Loucy (cell line): Measurements from ENCODE around the gene PSMG4.

Experiments used
- H2AFZ ChIP-seq: fragments of 200-600 bp; sonication (generic); 2 replicates; pipeline ENCODE4 v1.6.0; 2016; ENCODE audit warnings: antibody characterized with exemption, mild to moderate bottlenecking, low read length, moderate library complexity
- H3F3A ChIP-seq: fragments of 200-600 bp; 2 replicates; pipeline ENCODE4 v1.6.0; 2016; ENCODE audit warnings: antibody characterized with exemption, low read depth, mild to moderate bottlenecking
- H3K27me3 ChIP-seq: fragments of 200-600 bp; sonication (generic); 2 replicates; pipeline ENCODE4 v1.6.1; 2014; ENCODE audit warnings: low read length, mild to moderate bottlenecking; ENCODE audit not compliant: insufficient read depth, poor library complexity, severe bottlenecking
- H3K36me3 ChIP-seq: fragments of 200-600 bp; sonication (generic); 2 replicates; pipeline ENCODE4 v1.6.1; 2016; ENCODE audit warnings: low read length; ENCODE audit not compliant: insufficient read depth
- H3K4me1 ChIP-seq: fragments of 200-600 bp; sonication (generic); 2 replicates; pipeline ENCODE4 v1.5.1; 2014; ENCODE audit warnings: low read length, mild to moderate bottlenecking; ENCODE audit not compliant: insufficient read depth, poor library complexity, severe bottlenecking
- H3K4me2 ChIP-seq: fragments of 200-600 bp; sonication (generic); 2 replicates; pipeline ENCODE4 v1.6.0; 2014; ENCODE audit warnings: antibody characterized with exemption, low read length, low read depth, mild to moderate bottlenecking; ENCODE audit not compliant: poor library complexity, severe bottlenecking
- H3K4me3 ChIP-seq: fragments of 200-600 bp; sonication (generic); 2 replicates; pipeline ENCODE4 v1.5.1; 2014; ENCODE audit warnings: low read length, mild to moderate bottlenecking, mixed read lengths; ENCODE audit not compliant: poor library complexity, severe bottlenecking
- H3K79me2 ChIP-seq: fragments of 200-600 bp; sonication (generic); 2 replicates; pipeline ENCODE4 v1.6.1; 2014; ENCODE audit warnings: low read length; ENCODE audit not compliant: insufficient read depth
- H3K9ac ChIP-seq: fragments of 200-600 bp; sonication (generic); 2 replicates; pipeline ENCODE4 v1.6.0; 2014; ENCODE audit warnings: mild to moderate bottlenecking, low read depth, low read length, moderate library complexity; ENCODE audit not compliant: poor library complexity, severe bottlenecking
- H3K9me2 ChIP-seq: fragments of 200-600 bp; sonication (generic); replicated peaks from 2 replicates; pipeline ENCODE4 v1.6.1; 2016; ENCODE audit warnings: low read depth, low read length, mixed read lengths
- H3K9me3 ChIP-seq: fragments of 200-600 bp; sonication (generic); 2 replicates; pipeline ENCODE4 v1.6.1; 2014; ENCODE audit warnings: mild to moderate bottlenecking, antibody characterized with exemption, low read length, low read depth; ENCODE audit not compliant: insufficient read depth
- H4K20me1 ChIP-seq: fragments of 200-600 bp; sonication (generic); 2 replicates; pipeline ENCODE4 v1.6.0; 2014; ENCODE audit warnings: antibody characterized with exemption, low read length, mild to moderate bottlenecking; ENCODE audit not compliant: insufficient read depth, poor library complexity, severe bottlenecking
- CTCF ChIP-seq: fragments of 200-600 bp; sonication (generic); conservative IDR thresholded peaks from 2 replicates; pipeline ENCODE4 v1.5.1; 2014; ENCODE audit warnings: mild to moderate bottlenecking, antibody characterized with exemption, low read length
- EZH2phosphoT487 ChIP-seq: fragments of 200-600 bp; IDR thresholded peaks from 2 replicates; pipeline ENCODE4 v1.6.1; 2018; ENCODE audit warnings: antibody characterized with exemption, mild to moderate bottlenecking, moderate library complexity, borderline replicate concordance

Gene PSMG4

DNA sequence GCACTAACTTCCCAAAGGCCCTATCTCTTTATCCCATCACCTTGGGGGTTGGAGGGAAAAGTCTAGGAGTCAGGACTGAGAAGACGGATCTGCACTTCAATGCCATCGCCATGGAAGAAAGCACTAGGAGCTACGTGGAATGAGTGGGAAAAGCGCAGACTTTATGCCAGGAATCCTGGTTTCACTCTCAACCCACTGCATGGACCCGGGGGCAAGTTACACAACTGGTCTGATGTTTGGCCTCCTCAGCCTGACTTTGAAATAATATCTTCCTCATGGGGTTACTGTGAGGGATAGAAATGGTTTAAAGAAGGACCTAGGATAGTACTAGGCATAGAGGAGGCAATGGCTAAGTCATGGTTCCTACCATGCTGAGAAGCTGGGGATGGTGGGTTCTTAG is 13.5 kb upstream of the PSMG4 start:
- H3K9me2 ChIP-seq, result no peaks in the 10 kb centered on the region
- H3K4me3 ChIP-seq, result no peak overlapping the region
- H3K4me1 ChIP-seq, result no peaks in the 10 kb centered on the region
- no peak overlapping the region for H3K9ac ChIP-seq
- no peak overlapping the region for H3K4me2 ChIP-seq
- H2AFZ ChIP-seq, result no peak overlapping the region
- TF ChIP-seq CTCF, result no peak
- no peak for TF ChIP-seq EZH2phosphoT487
- no peaks in the 10 kb centered on the region for H3F3A ChIP-seq
- no peaks in the 10 kb centered on the region for H3K79me2 ChIP-seq
- H3K9me3 ChIP-seq, result no peaks in the 10 kb centered on the region
- H4K20me1 ChIP-seq, result no peaks in the 10 kb centered on the region
- H3K36me3 ChIP-seq, result no peaks in the 10 kb centered on the region
- H3K27me3 ChIP-seq, result no peaks in the 10 kb centered on the region

DNA sequence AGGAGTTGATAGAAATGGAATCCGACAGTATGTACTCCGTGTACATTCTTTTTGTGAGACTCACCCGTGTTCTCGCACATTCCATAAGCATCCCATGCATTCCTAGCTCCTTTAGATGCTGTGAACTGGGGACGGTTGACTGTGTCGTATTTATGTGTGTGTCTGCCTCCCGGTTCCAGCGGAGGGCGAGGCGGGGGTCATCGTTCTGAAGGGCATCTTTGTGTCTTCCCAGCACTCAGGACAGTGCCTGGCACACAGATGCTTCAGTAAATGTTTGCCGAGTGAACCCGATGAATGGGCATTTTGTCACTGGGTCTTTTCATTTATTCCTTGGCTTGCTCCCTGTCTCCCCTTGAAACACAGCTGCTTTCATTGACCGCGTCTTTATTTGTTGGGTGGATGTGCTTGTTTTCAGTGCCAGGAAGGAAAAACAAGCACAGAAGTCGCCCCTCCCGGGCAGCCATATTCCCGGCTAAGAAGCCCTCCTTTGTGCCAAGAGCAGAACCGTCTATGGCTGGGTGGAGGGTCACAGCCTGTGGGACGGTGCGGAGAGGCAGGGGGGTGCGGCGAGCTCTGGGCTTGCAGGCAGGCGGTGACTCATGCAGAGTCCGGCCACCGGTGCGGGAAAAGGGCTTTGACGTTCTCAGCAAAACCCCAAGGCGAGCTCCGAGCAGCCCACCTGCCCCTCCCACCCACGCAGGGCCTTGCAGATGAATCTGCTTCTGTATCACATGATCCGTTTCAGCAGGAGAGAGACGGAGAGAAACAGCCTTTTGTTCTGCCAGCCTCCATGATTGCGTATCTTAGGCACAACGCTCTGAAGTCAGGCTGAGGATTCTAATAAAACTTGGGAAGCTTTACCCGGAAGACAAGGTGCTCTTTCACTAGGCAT is 11.2 kb upstream of the PSMG4 start:
- no peaks in the 10 kb centered on the region for H3K79me2 ChIP-seq
- TF ChIP-seq CTCF, result no peak
- TF ChIP-seq EZH2phosphoT487, result no peak
- H3K9me3 ChIP-seq, result no peaks in the 10 kb centered on the region
- no peak overlapping the region for H3K9ac ChIP-seq
- no peaks in the 10 kb centered on the region for H3K27me3 ChIP-seq
- no peaks in the 10 kb centered on the region for H3K36me3 ChIP-seq
- no peak overlapping the region for H2AFZ ChIP-seq
- no peaks in the 10 kb centered on the region for H3K4me1 ChIP-seq
- no peak overlapping the region for H3K4me3 ChIP-seq
- H3F3A ChIP-seq, result no peaks in the 10 kb centered on the region
- H3K9me2 ChIP-seq, result no peaks in the 10 kb centered on the region
- H4K20me1 ChIP-seq, result no peaks in the 10 kb centered on the region
- H3K4me2 ChIP-seq, result no peak overlapping the region

- H3K4me3 ChIP-seq, result no peak overlapping the region
- no peaks in the 10 kb centered on the region for H3K4me1 ChIP-seq
- no peaks in the 10 kb centered on the region for H3K9me2 ChIP-seq
- H2AFZ ChIP-seq, result no peak overlapping the region
- no peak overlapping the region for H3K9ac ChIP-seq
- no peaks in the 10 kb centered on the region for H3K36me3 ChIP-seq
- H3F3A ChIP-seq, result no peaks in the 10 kb centered on the region
- no peaks in the 10 kb centered on the region for H4K20me1 ChIP-seq
- TF ChIP-seq EZH2phosphoT487, result no peak
- TF ChIP-seq CTCF, result no peak
- H3K79me2 ChIP-seq, result no peaks in the 10 kb centered on the region
- H3K9me3 ChIP-seq, result no peaks in the 10 kb centered on the region
- no peak overlapping the region for H3K4me2 ChIP-seq
- no peaks in the 10 kb centered on the region for H3K27me3 ChIP-seq
These were observed 8.9 kb upstream of the PSMG4 start for GRCh38 chr6:3249821-3250220.
